Right renal pelvis (tissue), 4 donors: ENCODE data around the gene ARHGEF19. TPM values are rescaled to one million over a fixed set of nuclear protein-coding genes. Genes with fewer than 3 reads are reported as not detected.

Source experiments
- DNase-seq, 4 donors: peaks; one replicate each; pipeline ENCODE4 v3.0.0-alpha.2; 2013; ENCODE audit warnings: low read depth in 4 of 4, low spot score in 3 of 4, missing footprints in 1 of 4
- polyA plus RNA-seq, 4 donors: library from polyadenylated mRNA; unstranded; fragments of 120-200 nt; gene quantifications; one replicate each; pipeline ENCODE4 v1.2.1, GENCODE V29; 2013; ENCODE audit not compliant: insufficient read length in 4 of 4

ARHGEF19 gene
- polyA plus RNA-seq, 4 donors = 17.1 to 22.0 (median 20.8) TPM

DNA sequence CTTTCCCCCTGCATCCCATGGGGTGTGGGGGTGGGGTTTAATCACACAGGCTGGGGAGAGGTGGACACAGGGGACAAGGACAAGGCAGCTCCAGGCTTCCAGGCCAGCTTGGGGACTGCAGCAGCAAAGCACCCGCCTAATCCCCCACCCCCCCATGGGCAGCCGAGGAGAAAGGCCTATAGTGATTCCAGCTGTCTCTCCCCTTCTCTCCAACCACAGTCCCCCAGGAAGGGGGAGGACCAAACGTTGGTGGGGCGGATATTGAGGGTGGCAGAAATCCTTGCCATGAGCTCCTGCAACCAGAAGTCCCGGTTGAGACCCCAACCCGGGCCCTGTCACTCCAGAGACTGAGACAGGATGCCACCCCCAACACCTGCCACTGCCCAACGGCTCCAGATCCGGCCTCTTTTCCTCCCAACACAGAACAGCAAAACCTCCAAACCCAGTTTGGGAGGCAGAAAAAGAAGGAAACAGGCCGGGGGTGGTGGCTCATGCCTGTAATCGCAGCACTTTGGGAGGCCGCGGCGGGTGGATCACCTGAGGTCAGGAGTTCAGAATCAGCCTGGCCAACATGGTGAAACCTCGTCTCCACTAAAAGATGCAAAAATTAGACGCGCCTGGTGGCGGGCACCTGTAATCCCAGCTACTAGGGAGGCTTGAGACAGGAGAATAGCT, 58.3 kb downstream of the ARHGEF19 start:
- DNase-seq = no peak

DNA sequence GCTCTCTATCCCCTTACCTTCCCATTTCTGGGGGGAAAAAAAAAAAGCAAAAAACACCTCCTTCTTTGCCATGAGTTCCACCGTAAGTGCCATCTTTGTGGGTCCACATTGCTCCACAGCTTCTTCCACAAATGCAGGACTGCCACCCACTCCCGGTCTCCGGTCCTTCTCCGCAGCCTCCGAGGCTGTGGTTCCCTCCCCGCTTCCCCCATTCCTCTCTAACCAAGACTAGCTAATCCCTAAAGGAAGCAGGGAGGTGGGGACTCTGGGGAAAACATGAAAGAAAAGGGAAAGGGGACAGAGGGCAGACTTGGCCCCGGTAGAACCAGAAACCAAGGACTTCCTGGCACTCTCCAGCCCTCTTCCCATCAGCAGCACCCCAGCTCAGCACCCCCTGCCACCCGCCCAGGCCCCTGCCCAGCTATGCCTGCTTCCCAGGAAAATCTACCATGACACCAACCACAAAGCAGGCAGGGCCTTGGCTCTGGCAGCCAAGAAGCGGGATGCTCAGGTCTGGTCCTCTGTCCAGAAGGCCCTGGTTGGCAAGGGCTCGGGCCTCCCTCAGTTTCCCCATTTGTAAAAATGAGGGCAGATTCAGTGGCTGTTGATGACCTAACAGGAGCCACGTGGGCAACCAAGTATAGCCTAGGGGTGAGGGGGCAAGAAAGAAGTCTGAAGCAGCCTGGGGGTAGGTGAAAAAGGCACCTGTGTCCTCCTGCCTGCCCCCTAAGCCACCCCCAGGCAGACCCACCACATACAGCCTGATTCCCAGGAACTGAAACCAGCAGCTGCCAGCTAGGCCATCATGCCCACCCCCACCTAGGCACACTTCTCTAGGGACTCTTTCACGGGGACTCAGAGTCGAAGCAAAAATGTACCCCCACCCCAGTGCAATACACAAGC, 59.1 kb downstream of the ARHGEF19 start:
- no peak for DNase-seq

DNA sequence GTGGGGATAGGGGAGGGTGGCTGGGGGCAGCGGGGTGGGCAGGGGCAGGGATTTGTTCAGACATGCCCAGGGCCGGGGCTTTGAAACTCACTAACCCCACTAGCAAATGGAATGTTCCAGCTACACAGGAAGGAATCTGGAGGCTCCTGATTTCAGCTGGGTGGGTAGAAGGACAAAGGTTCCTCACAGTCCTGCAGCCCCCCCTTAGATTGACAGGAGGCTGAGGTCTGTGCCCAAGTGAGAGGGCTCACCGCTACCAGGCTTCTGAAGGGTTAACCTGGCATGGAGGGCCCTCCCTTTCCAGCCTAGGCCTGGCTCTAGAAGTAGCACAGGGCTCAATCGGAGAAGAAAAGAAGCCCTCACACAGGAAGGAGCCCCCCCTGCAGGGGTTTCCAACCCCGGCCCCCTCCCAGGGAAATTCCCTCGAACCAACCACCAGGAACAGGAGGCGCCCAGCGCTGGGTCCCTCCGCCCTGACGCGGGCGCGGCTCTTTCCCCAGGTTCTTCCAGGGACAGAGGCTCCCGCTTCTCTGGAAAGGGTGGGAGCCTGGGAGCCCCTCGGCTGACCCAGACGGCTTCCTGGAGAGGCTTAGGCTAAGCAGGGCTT, 59.9 kb downstream of the ARHGEF19 start:
- DNase-seq = no peak

DNA sequence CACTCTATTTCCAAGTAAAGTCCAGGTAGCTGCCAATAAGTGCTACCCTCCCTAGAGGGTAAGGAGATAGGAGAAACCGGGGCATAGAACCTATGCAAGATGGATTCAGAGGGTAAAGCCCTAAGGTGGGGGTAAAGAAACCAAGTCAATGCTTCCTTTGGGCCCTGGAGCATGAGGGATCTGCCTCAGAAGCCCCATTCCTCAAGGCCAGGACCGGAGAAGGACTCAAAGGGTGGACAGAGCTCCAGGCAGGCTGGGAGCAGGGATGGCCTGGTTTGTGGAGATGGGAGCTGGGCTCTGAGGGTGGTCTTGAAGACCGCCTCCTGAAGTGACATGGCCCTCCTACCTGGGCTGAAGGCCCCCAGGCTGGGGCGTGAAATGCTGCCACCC, 60.5 kb downstream of the ARHGEF19 start:
- DNase-seq = no peak

DNA sequence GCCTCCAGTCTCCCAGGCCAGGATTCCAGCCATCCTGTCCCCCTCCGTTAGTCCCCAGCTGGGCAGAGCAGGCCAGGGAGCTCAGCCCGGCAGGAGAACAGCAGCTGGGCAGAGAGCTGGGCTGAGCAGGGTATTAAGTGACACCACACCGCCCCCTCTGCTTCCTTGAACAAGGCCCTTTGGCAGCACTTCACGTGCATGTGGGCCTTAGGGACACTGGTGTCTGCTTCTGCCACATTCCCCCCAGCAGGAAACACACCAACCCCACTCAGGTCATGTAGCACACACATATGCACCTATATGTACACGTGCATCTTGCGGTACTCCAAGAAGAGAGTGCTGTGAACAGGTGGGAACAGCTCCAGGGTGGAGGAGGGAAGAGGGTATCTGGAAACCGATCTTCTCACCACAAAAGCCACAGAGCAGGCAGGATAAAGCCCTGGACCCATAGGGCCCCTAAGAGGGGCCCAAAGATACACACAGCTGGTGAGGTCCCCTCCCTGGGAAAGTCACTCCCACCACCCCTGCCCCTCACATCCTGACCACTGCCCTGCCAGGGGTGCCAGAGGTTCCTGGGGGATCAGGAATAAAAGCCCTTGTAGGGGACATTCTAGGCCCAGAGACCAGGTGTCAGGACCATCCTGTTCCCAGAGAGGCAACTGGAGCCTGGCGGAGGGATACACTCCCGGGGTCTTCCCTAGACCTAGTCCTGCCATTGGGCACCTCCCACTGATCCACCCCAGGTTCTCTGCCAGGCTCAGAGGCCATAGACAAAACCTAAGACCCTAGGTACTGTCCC, 61.1 kb downstream of the ARHGEF19 start:
- no peak for DNase-seq

DNA sequence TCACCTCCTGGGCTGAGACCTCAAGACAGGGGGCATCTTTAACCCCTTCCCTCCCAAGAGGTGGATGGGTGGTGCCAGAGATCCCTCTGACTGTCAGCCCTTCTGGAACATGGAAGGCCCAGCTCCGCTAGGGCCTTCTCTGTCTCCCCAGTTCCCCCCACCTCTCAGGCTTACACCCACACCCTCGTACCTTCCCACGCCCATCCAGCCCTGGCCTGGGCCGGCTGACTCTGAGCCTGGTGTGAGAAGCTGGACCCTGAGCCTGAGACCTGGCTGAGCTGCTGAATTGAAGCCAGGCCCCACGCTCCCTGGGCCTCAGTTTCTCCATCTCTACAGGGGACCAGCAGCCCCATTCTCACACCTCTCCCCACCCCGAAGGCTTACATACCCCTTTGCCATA, 61.9 kb downstream of the ARHGEF19 start:
- no peak for DNase-seq

DNA sequence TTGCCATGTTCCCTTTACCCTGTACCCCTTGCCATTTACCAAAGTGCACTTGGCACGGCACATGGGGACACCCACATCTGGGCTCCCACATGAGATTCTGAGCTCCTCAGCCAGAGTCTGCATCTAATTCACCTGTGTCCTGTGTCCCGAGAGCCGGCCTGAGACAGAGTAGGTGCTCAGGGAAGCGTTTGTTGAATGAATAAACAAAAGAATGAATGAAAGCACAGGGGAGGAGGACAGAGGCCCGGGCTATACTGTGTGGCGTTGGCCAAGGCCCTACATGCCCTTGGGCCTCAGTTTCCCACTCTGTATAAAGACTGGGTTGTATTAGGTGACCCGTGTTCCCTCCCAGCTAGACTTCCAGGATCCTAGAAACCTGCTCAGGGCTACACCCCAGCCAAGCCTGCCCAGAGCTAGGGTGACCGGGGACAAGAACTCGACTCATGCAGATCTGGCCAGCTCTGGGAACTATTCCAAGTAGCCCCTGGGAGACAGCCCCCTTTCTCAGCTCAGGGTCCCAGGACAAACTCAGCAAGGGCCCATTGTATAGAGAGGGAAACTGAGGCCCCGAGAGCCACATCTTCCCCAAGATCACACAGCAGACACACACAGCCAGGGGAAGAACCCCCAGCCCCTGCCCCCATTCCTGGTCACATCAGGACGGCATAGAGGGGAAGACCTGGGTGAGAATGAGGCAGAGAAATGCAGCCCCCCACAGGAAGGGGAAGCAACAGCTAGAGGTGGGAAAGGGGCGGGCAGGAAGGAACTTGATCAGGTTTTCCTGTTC, 62.6 kb downstream of the ARHGEF19 start:
- no peak for DNase-seq

DNA sequence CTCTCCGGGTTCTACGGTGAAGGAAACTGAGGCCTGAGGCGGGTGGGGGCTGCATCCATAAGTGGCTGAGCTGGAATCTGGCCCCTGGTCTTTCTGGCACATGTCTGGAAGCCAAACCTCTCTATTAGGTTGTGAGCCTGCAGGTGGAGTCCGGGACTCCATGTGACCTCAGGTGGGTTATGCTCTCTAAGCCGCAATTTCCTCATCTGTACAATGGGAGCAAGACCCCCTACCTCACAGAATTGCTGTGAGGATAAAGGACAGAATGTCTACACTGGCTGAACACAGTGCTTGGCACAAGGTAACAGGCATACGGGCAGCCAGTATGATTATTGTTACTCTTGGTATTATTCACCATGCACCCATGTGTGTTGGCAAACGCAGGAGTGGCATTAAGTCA, 63.3 kb downstream of the ARHGEF19 start:
- no peak for DNase-seq

DNA sequence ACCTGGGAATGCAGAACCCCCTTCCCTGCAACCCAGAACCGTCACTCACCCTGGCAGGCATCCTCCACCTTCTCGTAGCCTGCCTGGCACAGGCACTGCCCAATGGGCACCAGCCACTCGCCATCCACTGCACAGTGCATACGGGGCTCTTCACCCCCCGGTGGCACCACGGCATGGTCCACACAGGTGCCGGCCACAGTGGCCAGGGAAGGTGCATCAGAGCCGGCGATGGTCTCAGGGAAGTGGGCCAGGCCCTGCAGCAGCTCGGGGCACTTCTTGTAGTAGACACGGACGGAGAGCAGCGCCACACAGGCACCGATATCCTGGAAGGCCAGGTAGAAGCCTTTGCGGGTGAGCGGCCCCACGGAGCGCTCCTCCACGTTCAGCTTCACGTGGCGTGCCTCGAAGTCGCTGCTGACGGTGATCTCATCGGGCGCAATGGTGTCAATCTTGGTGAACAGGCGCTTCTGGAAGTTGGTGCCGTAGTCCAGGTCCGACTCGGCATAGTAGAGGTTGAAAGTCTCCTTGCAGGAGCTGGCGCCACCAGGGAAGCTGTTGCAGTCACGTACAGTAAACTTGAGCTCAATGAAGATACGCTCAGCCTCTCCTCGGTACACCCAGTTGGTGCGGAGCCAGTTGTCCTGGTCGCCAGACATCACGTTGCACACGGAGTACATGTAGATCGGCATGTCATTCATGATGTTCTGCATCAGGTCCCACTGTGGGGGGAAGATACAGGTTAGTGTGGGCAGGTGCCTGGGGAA, 63.9 kb downstream of the ARHGEF19 start:
- no peak for DNase-seq

Other genes with a start within 250 kb of the ARHGEF19 start
- gene ZBTB17, start 236.6 kb downstream of the ARHGEF19 start, polyA plus RNA-seq = 10 to 100 TPM; 27.7 to 32.2 (median 28.7) TPM
- gene SRARP, start 208.4 kb downstream of the ARHGEF19 start, polyA plus RNA-seq = under 1 TPM in 3 of 4 donors, not detected in 1; 0.07 to 0.12 (median 0.10) TPM
- 1 to 10 TPM; 4.0 to 5.8 (median 4.4) TPM for gene HSPB7, start 194.6 kb downstream of the ARHGEF19 start, polyA plus RNA-seq
- 10 to 100 TPM; 15.6 to 26.9 (median 18.3) TPM for gene CLCNKA, start 190.6 kb downstream of the ARHGEF19 start, polyA plus RNA-seq
- 10 to 100 TPM; 41.6 to 77.0 (median 57.5) TPM for gene CLCNKB, start 168.9 kb downstream of the ARHGEF19 start, polyA plus RNA-seq
- 1 to 10 TPM; 1.4 to 2.3 (median 2.0) TPM for gene FAM131C, start 139.0 kb downstream of the ARHGEF19 start, polyA plus RNA-seq
- 10 to 100 TPM; 14.7 to 19.7 (median 17.7) TPM for gene EPHA2, start 56.6 kb downstream of the ARHGEF19 start, polyA plus RNA-seq
- gene CPLANE2, start 24.5 kb upstream of the ARHGEF19 start, polyA plus RNA-seq = 1 to 10 TPM; 4.0 to 7.6 (median 5.7) TPM
- 10 to 100 TPM; 21.1 to 24.8 (median 22.1) TPM for gene FBXO42, start 139.8 kb upstream of the ARHGEF19 start, polyA plus RNA-seq
- 100 to 1,000 TPM; 114 to 121 (median 116) TPM for gene SZRD1, start 154.6 kb upstream of the ARHGEF19 start, polyA plus RNA-seq
- gene SPATA21, start 224.8 kb upstream of the ARHGEF19 start, polyA plus RNA-seq = under 1 TPM in 1 of 4 donors, not detected in 3; 0.17 TPM
- gene NECAP2, start 228.1 kb upstream of the ARHGEF19 start, polyA plus RNA-seq = 10 to 100 TPM; 64.2 to 72.9 (median 69.4) TPM